Sigmoid colon (tissue), 4 donors: Measurements from ENCODE around the gene METTL22.

ENCODE experiments used
- EP300 ChIP-seq, 4 donors: sonication (generic); formaldehyde crosslinking; IDR thresholded peaks; one replicate each; pipeline ENCODE4 v1.6.1; 2017; ENCODE audit warnings: antibody characterized with exemption in 4 of 4
- POLR2A ChIP-seq, 2 donors: fragments of 450-650 bp; IDR thresholded peaks; one replicate each; pipeline ENCODE4 v1.6.1; 2016; ENCODE audit warnings: antibody characterized with exemption in 2 of 2, mild to moderate bottlenecking in 2 of 2, moderate library complexity in 2 of 2
- TF ChIP-seq, protein P1 (sequence below), 4 experiments: fragments of 450-650 bp in 3 of 4; fragments of 200-600 bp in 1 of 4; IDR thresholded peaks; one replicate each; pipeline ENCODE4 v1.5.1; 2016 to 2019; ENCODE audit warnings: antibody characterized with exemption in 4 of 4, mild to moderate bottlenecking in 3 of 4, moderate library complexity in 2 of 4

DNA sequence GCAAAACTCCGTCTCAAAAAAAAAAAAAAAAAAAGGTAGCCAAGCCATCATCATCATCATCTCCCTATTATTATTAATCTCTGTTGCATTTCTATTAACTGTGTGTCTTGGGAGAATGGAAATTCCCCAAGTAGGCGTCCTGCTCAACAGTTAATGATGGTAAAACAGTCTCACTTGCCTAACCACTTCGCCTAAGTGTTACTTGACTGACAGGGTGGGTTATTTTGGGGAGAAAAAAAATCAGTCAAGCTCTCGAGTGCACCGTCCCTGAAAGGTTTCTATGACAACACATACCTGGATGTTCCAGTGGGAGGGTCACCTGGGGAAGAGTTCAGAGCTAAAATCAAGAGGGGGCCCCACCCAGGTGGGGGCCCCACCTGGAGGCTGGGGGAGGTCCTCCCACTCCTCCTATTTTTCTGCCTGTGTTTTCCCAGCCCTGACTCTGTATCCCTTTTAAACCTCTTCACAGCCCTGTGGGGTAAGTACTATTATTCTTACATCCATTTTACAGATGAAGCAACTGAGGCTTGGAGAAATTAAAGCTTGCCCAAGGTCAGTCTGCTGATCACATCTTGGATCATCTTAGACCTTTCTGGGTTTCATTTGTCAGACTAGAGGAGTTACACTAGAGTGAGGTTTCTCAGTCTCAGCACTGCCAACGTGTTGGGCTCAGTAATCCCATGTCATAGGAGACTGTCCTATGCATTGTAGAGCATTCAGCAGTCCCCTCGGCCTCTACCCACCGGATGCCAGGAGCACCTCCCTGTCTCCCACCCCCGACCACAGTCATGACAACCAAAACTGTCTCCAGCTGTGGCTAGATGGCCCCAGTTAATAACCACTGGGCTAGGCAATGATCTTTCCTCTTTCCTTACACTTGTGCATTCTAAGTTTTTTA lies 41.9 kb downstream of the METTL22 start:
- TF ChIP-seq, protein P1, sequence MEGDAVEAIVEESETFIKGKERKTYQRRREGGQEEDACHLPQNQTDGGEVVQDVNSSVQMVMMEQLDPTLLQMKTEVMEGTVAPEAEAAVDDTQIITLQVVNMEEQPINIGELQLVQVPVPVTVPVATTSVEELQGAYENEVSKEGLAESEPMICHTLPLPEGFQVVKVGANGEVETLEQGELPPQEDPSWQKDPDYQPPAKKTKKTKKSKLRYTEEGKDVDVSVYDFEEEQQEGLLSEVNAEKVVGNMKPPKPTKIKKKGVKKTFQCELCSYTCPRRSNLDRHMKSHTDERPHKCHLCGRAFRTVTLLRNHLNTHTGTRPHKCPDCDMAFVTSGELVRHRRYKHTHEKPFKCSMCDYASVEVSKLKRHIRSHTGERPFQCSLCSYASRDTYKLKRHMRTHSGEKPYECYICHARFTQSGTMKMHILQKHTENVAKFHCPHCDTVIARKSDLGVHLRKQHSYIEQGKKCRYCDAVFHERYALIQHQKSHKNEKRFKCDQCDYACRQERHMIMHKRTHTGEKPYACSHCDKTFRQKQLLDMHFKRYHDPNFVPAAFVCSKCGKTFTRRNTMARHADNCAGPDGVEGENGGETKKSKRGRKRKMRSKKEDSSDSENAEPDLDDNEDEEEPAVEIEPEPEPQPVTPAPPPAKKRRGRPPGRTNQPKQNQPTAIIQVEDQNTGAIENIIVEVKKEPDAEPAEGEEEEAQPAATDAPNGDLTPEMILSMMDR (IDR thresholded peaks at IDR 0.05), result no peak
- TF ChIP-seq POLR2A (IDR thresholded peaks at IDR 0.05) (no peak), EP300 (IDR thresholded peaks at IDR 0.05) (no peak)
